GM18519 (cell line): ENCODE measurements around the gene CHMP6.

Source experiments
- ATAC-seq: cut with Tn5 transposase; IDR thresholded peaks from one replicate; pipeline ENCODE4 v1.9.1; 2021; ENCODE audit warnings: mild to moderate bottlenecking, moderate library complexity; ENCODE audit not compliant: unreplicated experiment, low FRiP score

CHMP6 gene

DNA sequence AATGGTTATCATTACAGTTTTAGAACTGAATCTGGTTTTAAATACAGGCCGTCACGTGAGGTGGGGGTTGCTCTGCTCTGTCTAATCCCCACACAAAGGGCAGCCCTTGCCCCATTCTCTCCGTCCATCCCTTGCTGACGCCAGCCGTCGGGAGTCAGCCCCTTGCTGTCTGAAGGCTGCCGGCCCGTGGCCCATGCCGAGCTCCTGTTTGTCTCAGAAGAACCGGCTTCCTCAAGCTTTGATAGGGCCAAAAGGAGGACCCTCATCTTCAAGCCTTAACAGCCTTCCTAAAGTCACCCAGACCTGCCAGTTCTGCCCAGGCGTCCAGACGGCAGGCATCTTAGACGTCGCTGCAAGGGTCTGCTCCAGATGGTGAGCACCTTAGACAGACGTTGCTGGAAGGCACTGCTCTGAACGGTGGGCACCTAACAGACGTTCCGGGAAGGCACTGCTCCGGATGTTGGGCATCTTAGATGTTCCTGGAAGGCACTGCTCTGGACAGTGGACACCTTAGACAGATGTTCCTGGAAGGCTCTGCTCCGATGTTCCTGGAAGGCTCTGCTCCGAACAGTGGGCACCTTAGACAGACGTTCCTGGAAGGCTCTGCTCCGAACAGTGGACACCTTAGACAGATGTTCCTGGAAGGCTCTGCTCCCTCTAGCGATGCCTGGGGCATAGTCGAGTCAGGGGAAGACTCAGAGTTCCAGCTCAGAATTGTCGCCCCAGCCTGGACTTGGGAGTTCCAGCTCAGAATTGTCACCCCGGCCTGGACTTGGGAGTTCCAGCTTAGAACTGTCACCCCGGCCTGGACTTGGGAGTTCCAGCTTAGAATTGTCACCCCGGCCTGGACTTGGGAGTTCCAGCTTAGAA lies 35.1 kb upstream of the CHMP6 start:
- no peak for ATAC-seq

DNA sequence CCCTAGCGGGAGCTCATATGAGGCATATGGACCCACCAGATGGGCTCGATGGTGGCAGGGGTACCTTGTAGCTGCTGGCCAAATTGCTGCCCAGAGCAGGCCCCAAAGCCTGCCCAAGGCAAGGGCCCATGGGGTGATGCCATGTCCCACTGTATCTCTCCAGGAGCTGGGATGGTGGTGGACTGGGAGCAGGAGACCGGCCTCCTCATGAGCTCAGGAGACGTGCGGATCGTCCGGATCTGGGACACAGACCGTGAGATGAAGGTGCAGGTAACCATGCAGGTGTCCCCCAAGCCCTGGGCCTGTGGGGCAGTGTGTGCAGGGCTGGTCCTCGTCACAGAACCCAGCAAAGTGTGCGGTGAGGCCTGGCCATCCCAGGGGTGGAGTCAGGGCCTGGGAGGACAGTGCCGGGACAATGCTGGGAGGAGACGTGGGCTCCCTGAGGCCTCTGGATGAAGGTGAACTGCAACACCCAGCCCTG lies 34.1 kb upstream of the CHMP6 start:
- ATAC-seq: no peak

DNA sequence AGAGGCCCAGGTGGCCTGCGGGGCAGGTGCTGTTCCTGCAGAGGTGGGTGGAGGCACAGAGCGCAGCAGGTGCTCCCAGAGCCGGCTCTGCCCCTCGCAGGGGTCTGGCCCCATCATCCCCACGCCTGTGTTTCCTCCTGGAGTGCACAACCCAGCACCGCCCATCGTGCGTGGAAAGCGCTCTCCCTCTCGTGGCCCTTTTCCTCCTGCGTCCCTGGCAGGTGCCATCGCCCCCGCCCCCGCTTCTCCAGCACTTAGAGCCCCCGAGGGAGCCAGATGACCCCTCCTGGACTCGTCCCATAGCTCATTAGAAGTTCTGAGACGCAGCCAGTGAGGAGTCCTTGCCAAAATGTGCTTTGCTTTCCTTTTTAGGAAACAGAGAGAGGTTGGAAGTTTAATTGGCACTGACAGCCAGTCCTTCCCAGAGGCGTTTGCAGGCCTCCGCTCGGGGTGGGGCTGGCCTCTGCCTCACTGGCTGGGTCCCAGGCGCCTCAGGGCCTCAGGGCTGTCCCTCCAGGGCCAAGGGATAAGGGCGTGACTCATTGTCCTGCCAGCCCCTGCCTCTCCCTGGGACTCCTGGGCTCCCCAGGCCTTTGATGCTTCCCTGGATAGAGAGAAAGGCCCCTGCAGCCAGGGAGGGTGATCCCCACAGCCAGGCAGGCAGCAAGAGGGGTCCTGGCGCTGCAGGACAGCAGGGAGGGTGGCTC lies 32.2 kb upstream of the CHMP6 start:
- ATAC-seq: no peak

DNA sequence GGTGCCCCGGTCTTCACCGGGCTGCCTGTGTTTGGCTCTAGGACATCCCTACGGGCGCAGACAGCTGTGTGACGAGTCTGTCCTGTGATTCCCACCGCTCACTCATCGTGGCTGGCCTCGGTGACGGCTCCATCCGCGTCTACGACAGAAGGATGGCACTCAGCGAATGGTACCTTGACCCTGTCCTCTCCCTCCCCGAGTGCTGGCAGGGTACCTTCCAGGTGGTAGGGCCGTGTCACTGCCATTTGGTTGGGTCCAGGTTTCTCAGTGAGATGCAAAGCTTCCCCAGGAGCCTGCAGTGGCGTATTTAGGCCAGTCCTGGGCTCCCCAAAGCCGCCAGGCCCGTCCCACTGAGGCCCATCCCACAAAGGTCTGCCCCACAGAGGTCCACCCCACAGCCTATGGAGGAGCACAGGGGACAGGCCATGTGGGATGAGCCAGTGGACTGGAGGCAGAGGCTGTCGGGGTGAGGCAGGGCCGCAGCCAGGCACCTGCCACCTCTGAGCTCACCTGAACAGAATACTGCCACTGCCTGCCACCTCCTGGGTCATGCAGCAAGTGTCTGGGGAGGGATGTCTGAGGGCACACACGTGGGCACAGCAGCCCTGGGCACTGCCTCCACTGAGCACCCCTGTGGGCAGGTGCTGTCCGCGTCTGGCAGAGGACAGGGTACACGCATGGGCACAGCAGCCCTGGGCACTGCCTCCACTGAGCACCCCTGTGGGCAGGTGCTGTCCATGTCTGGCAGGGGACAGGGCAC lies 31.4 kb upstream of the CHMP6 start:
- ATAC-seq: no peak

DNA sequence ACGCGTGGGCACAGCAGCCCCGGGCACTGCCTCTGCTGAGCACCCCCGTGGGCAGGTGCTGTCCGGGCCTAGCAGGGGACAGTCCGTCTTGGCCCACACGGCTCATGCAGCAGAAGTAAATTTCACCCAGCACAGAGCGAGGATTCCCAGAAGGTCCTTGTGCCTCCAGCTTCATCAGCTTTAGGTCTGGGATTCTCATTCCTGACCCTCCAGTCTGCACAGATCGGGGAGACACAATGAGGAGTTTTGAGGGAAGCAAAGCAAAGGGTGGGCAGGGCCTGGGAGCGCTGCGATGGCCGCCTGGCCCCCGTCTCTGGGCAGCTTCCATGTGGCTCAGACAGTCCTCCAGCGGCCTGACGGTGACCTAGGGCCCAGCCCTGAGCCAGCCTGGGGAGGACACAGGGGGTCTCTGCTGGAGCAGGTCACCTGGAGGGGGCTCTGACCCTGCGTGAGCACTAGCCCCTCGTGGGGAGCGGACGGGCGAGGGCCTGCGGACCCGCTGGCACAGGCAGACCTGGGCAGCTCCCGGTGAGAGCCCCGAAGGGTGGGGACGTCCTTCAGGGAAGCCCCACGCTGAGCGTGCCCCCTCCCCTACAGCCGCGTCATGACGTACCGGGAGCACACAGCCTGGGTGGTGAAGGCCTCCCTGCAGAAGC lies 30.7 kb upstream of the CHMP6 start:
- no peak for ATAC-seq

DNA sequence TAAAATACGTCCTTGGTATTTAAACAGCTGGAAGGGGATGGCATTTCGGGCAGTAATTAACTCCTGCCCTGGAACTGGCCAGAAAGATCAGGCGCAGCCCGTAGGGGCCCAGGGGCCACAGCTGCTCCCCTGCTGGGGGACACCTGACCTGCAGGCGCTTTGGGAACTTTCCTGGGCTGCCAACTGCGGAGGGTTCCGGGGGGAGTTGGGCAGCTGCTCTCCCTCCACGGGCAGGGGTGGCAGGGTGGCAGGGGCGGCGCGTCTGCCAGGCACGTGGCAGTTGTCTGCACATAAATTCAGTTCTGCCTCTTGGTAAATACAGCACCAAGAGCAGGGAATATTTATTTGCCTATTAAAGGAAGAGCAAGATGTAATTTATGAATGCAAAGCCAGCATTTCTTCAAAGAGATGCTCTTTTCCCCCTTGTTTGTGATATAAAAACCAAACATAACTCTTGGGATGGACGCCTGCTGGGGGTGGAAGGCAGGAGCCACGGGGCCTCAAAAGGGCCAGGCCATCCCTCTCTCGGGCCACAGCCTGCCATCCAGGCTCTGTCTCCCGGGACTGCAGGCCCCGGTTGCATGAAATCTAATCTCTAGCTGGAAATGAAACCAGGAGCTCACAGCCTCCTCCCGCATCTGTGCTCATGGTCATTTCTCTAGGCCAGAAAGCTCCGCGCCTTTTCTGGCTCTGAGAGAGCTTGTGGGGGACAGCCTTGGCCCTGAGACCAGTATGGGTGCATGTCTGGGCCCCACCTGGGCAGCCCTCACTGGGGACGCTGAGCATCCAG lies 29.9 kb upstream of the CHMP6 start:
- ATAC-seq: no peak

DNA sequence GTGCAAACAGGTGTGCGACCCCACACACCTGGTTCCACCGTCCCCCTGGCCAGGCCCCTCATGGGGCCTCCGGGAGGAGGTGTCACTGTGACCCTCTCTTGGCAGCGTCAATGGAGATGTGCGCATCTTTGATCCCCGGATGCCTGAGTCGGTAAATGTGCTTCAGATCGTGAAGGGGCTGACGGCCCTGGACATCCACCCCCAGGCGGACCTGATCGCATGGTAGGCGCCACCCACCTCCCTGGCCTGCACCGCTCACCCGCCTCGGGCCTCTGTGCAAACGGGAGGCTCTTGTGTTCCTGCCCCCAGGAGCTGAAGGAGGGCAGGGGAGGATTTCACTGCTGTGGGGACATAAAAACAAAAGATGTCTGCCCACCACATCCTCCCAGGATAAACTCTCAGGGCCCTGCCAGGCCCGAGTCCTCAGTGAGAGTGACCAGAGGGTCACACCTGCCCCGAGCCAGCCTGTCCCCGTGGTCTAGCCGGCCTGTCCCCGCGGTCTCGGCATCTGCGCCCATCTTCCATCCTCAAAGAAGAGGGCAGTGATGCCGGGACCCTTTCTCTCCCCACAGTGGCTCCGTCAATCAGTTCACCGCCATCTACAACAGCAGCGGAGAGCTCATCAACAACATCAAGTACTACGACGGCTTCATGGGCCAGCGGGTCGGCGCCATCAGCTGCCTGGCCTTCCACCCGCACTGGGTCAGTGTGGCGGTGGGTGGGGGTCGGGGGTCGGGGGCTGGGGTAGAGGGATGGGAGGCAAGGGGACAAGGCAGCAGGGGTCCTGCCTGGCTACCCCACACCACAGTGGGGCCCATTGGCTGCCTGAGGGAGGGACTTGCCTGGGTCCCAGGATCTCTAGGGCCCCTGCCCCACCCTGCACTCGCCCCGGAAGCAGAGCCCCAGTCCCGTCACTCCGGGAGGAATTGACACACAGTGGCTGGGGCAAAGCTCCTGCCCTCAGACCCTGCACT lies 29.0 kb upstream of the CHMP6 start:
- ATAC-seq: no peak

DNA sequence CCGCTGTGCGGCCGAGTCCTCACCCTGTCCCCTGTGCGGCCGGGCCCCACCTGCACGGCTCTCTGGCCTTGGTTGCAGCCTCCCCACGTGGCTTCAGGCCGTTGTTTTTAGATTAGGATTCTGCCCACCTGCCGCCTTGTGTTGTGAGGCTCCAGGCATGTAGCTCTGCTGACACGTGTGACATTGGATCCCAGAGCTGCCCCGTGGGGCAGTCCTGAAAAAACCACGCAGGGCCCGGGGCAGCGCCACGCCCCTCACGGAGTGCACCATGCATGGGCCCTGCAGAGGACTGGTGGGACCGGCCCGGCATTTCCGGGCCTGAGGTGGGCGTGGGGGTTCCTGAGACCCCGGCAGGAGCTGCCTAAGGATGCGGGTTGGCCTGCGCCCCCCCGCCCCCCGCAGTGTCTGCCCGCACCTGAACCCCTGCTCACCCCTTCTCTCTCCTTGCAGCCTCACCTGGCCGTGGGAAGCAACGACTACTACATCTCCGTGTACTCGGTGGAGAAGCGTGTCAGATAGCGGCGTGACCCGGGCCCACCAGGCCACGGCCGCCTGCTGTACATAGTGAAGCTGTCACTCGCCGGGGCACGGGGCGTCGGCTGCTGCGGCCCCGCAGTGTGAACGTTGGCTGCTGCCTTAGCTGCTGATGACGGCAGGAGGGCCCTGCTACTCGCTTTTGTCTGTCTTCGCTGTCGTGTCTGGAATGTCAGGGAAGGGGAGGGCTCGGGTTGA lies 27.7 kb upstream of the CHMP6 start:
- ATAC-seq: no peak

DNA sequence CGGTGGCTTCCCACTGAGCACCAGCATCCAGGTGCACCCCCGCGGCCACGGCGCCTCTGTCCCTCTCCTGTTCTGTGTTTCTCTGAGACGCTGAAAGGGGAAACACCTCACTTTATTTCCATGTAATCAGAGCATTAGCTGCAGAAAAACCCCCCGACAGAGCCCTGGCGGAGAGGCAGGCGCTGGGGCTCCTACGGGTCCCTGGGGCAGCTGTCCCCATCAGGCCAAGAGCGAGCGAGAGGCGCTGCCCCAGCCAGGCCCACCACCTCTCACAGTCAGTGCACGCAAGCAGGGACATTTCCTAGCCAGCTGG lies 27.1 kb upstream of the CHMP6 start:
- no peak for ATAC-seq

DNA sequence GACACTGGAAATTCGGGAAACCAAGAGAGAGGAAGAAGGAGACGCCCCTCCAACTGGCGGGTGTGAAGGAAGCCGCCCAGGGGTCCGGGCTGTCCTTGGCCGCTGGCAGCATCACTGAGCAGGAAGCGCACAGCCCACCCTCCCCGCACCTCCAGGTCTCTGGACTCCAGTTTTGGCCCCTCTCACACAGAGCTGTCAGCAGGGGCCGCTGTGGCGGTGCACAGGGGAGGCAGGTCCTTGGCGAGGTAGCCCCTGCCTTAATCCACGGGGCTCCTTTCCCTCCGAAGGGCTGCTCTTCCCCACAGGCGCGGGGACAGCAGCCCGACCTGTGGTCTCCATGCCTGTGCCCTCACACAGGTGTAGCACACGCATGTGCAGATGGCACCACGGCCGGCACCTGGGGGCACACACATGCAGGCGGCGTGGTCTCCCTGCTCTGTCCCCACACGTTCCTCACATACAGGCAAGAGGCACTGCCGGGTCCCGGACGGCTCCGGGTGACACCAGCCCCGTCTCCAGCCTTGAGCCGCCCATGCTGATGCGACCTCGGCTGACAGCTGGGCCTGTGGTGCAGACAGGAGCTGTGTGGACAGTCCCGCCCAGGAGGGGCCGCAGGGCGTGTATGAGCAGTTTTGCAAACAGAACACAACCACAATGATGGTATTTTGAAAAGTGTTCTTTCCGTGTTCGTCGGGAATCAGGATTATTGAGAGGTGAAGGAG lies 26.6 kb upstream of the CHMP6 start:
- no peak for ATAC-seq

DNA sequence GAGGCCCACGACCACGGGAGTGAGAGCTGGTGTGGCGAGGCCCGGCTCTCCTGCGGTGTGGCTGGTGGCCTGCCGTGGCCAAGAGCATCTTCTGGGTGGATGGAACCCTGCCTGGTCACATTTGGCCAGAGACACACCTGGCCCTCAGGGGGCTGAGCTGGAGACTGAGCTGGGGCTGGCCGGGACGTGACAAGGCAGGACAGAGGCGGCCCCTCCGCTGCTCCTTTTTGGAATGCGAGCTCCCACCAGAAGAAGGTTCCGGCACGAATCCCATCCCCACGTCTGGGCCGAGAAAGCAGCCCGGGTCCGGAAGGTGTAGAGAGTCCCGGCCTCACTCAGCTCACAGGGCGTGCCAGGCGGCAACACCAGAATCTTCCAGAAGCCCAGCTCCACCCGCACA lies 26.0 kb upstream of the CHMP6 start:
- no peak for ATAC-seq

DNA sequence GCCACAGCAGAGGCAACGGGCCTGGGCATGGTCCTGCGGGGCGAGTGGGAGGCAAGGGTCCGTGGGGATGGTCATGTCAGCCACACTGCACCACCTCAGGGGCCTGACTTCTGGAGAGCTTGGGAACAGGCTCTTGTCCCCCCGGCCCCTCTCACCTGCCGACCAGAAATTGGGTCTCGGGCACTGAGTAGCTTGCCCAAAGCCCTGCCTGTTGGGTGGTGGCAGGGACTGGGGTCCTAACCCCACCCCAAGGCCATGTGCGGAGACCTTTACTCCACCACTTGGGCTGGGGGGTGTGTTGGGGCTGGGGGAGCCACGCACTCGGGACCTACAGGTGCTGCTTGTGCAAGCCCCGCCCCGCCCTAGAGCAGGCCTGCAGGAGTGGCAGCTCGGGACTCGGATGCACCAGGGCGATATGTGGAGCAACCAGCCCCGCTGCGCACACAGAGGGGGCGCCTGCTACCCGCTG lies 24.2 kb upstream of the CHMP6 start:
- ATAC-seq: no peak

DNA sequence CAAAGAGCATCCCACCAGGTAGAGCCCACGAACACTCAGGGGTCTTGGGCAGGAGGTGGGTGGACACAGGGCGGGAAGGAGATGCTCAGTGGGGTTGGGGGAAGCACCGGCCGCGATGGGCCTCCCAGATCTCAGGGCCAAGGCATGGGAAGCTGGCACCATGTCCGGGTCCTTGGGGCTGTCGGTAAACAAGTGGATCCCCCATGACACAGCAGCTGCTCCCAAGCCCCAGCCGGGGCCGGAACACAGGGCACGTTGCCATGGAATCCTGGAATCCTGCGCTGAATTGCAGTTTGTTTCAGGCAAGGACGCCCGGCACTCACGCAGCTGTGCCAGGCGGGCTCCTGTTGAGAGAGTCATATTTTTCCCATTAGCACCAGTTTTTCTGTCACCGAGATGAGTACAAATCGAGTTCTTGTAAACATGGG lies 23.0 kb upstream of the CHMP6 start:
- ATAC-seq: no peak

DNA sequence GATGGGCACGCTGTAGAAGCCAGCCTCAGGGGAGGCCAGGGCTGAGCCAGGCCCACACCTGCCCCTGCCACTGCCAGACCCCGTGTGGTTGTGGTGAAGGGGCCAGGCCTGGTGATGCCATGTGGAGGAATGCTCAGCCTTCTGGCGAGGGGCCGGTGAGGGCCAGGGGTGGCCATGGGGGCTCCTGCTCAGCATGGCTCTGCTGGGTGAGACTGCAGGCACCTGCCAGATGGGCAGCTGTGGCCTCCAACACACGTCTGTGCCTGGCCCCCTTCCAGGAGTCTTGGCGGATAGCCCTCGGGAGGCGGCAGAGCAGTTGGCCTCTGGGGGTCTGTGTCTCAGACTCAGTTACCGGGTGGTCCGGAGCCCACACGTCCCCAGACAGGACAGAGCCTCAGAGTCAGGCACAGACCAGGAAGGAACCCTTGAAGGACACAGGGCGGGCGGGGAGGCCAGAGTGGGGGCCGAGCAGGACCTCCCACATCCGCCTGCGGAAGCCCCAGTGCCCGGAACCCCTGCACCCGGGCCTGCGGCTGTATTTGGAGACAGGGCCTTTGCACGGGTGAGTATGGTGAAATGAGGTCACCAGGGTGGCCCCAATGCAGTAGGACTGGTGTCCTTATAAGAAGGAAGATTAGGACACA lies 22.5 kb upstream of the CHMP6 start:
- no peak for ATAC-seq

DNA sequence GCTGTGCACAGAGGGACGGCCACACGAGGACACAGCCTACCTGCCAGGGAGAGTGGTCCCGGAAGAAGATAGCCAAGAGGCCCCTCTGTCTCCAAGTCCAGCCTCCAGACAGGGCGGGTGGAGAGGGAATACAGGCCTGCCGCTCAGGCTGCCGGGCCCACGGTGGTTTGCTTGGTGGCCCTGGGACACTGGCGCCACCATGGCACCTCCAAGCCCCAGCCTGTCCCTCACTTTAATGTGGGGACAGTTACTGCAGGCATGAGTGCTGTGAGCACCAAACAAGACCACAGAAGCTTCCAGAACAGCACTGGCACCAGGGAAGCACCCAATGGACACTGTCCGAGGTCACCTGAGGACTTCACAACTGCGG lies 22.0 kb upstream of the CHMP6 start:
- no peak for ATAC-seq

DNA sequence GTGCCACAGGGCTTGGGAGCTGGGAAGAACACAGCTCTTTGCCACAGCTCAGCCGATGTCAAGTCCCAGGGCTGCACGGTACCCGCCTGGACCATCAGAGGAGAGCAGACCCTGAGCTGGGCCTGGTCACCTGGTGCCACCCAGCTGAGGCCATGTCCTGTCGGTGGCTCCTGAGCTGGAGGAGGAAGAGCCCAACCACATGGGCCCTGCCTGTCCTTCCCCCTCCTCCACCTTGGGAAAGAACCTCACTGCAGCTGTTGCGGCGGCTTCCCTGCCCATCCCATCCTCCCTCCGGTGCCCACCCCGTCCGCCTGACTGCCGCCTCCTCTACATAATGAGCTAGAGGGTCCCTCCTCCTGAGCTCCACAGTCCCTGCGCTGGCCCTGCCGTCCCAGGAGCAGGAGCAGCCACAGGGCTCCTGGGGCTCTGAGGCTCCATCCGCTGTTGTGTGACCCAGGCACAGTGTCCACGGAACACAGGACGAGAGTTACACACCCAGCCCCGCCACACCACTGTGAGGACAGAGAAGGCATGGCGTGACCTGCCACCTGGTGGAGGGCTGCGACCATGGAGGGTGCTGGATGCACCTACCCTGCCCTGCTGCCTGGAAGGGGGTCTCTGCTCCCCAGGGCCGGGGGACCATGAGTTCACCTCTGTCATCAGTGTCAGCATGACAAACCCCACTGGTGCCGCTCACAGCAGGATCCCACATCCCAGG lies 21.4 kb upstream of the CHMP6 start:
- no peak for ATAC-seq
